HG03045 (cell line): ENCODE data around the gene SCAMP5.

ENCODE experiments used
- ATAC-seq: cut with Tn5 transposase; IDR thresholded peaks from one replicate; pipeline ENCODE4 v1.9.1; 2021; ENCODE audit warnings: mild to moderate bottlenecking, moderate library complexity; ENCODE audit not compliant: unreplicated experiment

Gene SCAMP5

DNA sequence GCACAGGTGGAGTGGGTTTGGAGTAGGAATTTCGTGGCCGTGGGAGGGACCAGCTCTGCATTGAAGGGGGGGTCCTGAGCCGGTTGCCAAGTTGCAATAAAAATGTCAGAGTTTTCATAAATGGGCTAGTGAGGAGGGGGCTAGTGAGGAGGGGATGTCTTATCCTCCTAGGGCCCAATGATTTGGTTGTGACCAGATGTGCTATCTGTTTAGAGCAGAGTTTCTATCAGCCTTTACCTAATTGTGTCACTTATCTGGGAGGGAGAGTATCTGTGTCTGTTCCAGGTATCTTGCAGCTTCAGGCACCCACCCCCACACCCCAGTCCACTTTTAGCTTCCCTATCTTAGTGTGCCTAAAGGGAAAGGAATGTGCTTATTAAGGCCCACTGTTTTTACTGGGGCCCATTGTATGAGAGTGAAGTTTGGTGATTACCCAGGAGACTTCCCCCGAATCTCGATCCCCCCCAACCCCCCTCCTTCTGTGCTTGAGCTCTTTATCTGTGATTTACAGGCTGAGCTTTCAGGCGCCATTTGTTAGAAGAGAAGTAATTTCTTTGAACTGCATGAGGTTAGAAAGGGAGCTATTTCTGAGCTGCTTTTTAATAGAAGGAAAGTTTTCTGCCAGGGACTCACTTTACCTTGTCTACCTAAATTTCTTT, 70.6 kb downstream of the SCAMP5 start:
- ATAC-seq = no peak

DNA sequence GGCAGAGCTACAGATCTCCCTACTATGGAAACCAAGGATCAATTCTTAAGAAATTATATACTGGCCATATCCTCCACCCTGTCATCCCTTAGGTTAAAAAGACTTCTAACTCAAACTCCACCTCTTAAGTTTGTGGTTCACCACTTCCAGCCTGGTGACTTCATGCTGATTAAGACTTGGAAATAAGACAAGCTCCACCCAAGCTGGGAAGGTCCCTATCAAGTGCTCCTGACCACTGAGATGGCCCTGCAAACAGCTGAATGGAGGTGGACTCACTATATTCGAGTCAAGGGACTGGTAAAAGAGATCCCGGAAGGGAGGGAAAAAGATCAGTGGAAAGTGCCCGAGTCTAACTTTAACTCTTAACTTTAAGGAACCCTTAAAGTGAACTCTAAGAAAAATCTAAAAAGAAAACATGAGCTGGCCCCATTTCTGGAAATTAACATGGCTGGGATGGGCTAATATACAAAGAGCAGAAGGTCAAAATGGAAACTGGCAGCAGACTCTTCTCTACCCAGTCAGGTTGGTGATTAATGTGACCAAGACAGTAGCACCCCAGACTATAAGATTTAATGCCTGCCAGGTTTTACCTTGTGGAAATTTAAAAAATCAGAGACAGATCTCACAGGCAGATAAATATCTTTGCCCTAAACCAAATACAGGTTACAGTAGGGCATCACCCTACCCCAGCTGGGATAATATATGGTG, 71.9 kb downstream of the SCAMP5 start:
- no peak for ATAC-seq

- no peak for ATAC-seq
These were observed 73.4 kb downstream of the SCAMP5 start for GRCh38 chr15:75068748-75069147.

DNA sequence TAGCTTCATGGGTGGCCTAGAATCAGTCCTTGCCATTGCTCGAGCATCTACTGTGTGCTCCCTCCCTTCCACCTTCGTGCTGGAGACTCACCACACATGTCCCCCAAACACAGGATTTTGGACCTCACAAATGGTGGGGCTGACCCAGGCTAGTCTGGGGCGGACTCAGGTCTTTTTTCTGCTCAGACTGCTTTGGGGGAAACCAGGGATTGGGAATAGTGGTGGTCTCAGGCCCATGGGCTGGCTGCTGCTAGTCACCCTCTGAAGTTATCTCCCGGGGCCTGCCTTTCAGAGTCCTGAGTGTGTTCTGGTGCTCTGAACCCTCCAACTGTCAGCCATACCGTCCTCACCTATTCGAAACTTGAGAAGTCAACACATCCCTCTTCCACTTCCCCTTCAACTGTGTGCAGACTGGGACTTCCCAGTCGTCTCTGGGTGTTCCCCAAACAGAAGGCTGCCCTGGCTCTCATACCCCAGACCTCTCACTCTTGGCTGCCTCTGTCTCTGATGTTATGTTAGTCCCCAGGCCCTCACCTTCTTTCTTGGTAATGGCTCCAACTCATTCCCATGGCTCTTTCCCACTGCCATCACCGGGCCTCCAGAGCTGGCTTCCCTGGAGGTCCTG, 74.0 kb downstream of the SCAMP5 start:
- peak; percentile 81 for ATAC-seq

DNA sequence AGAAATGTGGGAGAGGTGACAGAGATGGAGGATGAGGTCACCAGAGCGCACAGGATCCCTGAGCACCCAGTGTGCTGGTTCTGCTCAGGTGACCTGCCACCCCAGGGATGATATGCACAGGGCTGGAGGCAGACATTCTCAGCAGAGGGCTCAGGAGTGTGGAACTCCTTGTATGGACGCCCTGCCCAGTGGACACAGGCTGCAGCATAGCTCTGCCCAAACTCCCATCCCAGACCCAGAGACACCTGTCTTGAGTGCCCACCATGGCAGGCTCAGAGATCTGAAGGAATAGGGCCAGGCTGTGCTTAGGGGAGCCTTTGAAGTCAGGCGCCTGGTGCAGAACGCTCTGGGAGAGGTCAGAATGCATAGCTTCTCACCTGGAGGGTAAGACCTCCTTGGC, 75.3 kb downstream of the SCAMP5 start:
- no peak for ATAC-seq
